PFSK-1 (cell line): ENCODE data around the gene ZNF397.

ENCODE experiments used
- POLR2AphosphoS5 ChIP-seq: IDR thresholded peaks from 2 replicates; pipeline ENCODE4 v1.6.1; 2012; ENCODE audit warnings: low read depth, mild to moderate bottlenecking, control low read depth, low read length, moderate library complexity
- SIN3A ChIP-seq: IDR thresholded peaks from 2 replicates; pipeline ENCODE4 v1.6.1; 2012; ENCODE audit warnings: mild to moderate bottlenecking, low read length, moderate library complexity, borderline replicate concordance; ENCODE audit not compliant: insufficient read depth
- TAF1 ChIP-seq: IDR thresholded peaks from 2 replicates; pipeline ENCODE4 v1.6.1; 2012; ENCODE audit warnings: low read length, control low read depth, borderline replicate concordance; ENCODE audit not compliant: insufficient read depth
- TF ChIP-seq, protein P1 (sequence below), 2 experiments: IDR thresholded peaks; 2 replicates each; pipeline versions ENCODE4 v1.6.1 to v1.8.0; 2011 to 2012; ENCODE audit warnings: low read depth in 2 of 2, low read length in 2 of 2, control low read depth in 1 of 2, inconsistent platforms in 1 of 2, mild to moderate bottlenecking in 1 of 2, moderate library complexity in 1 of 2; ENCODE audit not compliant: insufficient read depth in 1 of 2

DNA sequence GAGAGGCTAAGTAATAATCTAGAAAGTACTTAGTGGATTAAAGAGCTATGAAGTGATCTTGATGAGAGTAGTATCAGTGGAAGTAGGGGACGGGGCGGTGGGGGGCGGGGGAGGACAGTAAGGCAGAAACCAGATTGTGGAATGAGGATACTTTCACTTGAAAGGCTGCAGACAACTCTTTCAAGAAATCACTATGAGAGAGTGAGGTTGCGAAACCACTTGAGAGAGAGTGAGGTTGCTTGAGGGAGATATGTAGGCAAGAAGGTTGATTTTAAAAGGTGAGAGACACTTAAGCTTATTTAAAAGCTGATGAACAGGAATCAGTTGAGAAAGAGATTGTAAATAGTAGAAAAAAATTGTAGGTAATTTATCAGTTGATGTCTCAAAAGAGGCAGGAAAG, 3.8 kb downstream of the ZNF397 start:
- TF ChIP-seq TAF1 (no peak), SIN3A (no peak), POLR2AphosphoS5 (no peak)
- TF ChIP-seq, protein P1, sequence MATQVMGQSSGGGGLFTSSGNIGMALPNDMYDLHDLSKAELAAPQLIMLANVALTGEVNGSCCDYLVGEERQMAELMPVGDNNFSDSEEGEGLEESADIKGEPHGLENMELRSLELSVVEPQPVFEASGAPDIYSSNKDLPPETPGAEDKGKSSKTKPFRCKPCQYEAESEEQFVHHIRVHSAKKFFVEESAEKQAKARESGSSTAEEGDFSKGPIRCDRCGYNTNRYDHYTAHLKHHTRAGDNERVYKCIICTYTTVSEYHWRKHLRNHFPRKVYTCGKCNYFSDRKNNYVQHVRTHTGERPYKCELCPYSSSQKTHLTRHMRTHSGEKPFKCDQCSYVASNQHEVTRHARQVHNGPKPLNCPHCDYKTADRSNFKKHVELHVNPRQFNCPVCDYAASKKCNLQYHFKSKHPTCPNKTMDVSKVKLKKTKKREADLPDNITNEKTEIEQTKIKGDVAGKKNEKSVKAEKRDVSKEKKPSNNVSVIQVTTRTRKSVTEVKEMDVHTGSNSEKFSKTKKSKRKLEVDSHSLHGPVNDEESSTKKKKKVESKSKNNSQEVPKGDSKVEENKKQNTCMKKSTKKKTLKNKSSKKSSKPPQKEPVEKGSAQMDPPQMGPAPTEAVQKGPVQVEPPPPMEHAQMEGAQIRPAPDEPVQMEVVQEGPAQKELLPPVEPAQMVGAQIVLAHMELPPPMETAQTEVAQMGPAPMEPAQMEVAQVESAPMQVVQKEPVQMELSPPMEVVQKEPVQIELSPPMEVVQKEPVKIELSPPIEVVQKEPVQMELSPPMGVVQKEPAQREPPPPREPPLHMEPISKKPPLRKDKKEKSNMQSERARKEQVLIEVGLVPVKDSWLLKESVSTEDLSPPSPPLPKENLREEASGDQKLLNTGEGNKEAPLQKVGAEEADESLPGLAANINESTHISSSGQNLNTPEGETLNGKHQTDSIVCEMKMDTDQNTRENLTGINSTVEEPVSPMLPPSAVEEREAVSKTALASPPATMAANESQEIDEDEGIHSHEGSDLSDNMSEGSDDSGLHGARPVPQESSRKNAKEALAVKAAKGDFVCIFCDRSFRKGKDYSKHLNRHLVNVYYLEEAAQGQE (IDR thresholded peaks at IDR 0.05; ENCODE audit: insufficient read depth in 1 of 2, low read depth in 2 of 2, low read length in 2 of 2), result no peak
